HG02938 (cell line): ENCODE results near the gene GOLGA6L22.
"Not testable (repeated sequence)": the region's sequence is repeated elsewhere in the genome, so short reads cannot be mapped to it uniquely, and the experiment has no call there.

Experiments
- ATAC-seq: cut with Tn5 transposase; IDR thresholded peaks from one replicate; pipeline ENCODE4 v1.9.1; 2021; ENCODE audit warnings: mild to moderate bottlenecking, moderate library complexity; ENCODE audit not compliant: unreplicated experiment

Gene GOLGA6L22, protein sequence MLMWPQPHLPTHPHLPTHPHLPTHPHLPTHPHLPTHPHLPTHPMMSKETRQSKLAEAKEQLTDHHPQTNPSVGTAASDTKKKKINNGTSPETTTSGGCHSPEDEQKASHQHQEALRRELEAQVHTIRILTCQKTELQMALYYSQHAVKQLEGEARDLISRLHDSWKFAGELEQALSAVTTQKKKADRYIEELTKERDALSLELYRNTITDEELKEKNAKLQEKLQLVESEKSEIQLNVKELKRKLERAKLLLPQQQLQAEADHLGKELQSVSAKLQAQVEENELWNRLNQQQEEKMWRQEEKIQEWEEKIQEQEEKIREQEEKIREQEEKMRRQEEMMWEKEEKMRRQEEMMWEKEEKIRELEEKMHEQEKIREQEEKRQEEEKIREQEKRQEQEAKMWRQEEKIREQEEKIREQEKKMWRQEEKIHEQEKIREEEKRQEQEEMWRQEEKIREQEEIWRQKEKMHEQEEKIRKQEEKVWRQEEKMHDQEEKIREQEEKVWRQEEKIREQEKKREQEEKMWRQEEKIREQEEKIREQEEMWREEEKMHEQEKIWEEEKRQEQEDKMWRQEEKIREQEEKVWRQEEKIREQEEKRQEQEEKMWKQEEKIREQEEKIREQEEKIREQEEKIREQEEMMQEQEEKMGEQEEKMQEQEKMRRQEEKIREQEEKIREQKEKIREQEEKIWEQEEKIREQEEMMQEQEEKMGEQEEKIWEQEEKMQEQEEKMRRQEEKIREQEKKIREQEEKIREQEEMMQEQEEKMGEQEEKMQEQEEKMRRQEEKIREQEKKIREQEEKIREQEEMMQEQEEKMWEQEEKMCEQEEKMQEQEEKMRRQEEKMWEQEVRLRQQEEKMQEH

DNA sequence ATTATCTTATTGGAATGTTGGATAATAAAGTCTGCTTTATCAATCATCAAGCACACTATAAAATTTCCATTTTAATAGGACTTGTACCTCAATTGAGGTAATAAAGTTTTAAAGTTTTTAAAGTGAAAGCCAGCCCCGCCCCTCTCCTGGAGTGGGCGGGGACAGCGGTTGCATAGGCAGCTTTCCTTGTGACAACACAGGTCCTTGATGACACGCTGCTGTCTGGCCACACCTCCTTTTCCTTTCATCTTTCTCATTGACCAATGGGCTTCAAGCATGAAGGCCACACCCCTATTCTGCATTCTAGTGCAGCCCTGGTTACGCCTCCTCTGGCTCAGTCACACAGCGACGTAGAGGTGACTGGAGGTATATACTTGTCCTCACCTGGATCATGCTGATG lies at the start of gene GOLGA6L22:
GOLGA6L22 (plus strand) TSS at position 301 of the 400 bp plus-strand sequence; CDS start at position 392, 91 bp downstream.
- ATAC-seq = not testable (repeated sequence)

DNA sequence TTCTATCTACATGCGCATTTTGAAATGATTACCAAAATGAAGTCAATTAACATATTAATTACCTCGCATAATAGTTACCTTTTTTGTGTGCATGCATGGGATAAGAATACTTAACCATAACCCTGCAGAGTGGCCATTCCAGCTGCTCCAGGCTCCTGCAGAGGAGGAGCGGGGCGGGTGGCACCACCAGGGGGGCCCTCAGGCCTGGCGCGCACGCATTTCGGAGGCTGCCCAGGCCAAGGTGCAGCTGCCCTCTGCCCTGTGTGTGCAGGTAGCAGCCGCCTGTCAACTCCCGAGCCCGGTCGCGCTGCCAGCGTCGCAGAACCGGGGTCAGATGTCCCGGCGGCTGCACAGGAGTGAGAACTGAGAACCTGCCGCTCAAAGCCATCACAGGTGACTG lies 41.4 kb upstream of the GOLGA6L22 start:
- not testable (repeated sequence) for ATAC-seq

DNA sequence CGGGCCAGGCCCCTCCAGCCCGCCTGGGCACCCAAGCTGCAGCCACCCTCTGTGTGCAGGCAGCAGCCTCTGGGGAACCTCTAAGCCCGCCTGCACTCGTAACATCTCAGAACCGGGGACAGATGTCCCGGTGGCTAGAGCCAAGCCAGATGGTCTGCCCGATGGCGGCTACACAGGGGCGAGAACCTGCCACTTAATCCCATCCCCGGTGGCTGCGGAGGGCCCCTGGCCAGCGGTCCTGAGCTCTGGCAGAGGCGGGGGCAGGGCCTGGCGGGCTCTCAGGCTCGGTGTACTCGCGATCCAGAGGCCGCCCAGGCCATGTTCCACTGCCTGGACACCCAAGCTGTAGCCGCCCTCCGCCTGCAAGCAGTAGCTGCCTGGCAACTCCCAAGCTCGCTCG lies 40.9 kb upstream of the GOLGA6L22 start:
- not testable (repeated sequence) for ATAC-seq

DNA sequence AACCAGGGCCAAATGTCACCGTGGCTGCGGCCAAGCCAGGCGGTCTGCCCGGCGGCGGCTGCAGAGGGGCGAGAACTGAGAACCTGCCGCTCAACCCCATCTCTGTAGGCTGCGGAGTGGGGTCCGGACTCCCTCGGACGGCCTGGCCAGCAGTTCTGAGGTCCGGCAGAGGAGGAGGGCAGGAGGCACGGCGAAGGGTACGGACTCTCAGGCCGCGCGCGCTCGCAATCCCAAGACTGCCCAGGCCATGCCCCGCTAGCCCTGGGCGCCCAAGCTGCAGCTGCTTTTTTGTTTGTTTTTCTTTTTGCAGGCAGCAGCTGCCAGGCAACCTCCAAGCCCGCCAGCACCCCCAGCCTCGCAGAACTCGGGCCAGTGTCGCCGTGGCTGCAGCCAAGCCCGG lies 40.5 kb upstream of the GOLGA6L22 start:
- not testable (repeated sequence) for ATAC-seq

DNA sequence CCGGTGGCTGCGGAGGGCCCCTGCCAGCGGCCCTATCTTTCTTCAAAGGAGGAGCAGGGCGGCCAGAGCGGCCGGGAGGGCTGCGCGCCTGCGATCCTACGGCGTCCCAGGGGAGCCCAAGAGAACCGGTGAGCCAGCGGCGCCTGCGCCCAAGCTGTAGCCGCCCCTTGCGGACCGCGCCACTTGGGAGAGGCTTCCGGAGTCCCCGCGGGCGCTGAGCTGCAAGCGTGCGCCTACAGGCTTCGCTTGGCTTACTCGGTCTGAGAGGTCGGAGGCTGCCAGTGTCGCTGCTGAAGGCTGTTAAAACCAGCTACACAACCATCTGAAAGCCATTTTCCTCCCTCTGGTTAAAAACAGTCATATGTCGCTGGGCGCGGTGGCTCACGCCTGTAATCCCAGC lies 40.0 kb upstream of the GOLGA6L22 start:
- ATAC-seq = not testable (repeated sequence)

DNA sequence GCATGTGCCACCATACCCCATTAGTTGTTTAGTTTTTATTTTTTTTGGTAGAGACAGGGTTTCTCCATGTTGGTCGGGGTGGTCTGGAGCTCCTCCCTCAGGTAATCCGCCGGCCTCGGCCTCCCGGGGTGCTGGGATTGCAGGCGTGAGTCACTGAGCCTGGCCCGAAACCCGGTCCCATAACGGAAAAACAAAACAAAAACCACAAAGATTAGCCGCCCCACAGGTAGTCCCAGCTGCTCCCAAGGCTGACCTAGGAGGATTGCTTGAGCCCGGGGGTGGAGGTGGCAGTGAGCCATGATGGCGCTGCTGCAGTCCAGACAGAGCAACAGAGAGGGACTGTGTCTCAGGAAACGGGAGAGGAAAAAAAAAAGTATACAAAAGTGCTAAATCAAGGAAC lies 38.4 kb upstream of the GOLGA6L22 start:
- ATAC-seq = not testable (repeated sequence)

DNA sequence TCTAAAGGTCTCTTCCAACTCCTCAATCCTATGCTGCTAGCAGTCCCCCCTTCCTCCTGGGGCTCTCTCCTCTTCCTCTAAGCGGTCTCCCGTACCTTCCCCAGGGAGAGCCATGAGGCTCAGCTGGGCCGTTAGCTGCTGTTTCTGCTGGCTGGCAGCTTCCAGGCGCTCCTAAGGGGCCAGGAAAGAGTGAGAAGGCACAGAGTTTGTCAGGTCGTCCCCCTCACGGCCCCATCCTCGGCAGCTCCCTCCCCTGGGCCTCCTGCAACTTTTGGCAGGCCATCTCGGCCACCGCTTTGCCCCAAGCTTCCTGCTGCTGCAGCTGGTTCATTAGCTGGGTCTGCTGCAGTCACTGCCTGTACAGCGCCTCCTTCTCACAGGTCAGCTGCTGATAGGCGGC lies 29.3 kb upstream of the GOLGA6L22 start:
- ATAC-seq = not testable (repeated sequence)

DNA sequence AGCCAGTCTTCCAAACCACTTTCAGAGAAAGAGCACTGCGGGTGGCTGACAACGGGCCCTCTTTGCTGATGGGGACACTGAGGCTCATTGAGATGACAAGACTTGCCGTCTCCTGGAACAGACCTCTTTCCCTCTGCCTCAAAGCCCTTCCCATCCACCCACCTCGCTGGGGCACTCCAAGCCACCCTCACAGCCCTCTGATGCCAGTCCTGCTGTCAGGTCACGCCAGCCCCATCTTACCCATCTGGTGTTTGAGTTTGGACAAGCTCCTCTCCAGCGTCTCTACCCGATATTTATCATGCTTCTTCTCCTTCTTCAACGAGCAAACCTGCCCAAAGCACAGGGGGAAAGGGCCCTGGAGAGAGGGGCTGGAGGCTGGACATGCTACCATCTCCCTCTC lies 27.0 kb upstream of the GOLGA6L22 start:
- ATAC-seq = not testable (repeated sequence)

DNA sequence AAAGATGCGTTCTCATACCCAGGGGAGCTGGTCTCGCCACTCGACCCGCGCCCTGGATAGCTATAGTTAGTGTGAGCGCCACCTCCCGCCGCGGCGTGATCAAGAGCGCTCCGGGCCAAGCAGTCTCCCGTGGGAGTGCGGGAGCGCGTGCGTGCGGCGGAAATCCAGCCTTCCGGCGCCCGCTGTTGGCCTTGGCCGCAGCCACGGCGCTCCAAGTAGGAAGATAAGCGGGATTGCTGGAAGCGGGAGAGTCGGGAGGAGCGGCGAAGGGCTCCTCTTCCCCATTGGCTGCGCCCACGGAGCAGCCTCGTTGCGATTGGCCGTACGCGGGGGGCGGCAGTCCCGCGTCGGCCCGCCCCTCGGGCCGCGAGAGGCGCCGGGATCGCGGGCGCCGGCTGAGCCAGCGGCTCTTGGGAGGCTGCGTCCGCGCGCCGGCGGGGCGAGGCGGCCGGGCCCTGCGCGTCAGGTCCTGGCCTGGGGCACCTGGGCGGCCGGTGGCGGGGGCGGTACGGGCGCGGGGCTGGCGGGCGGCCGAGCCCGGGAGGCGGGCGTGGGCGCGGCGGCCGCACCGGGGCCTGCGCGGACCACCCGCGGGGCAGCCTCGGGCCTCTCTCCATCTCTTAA lies 35.9 kb downstream of the GOLGA6L22 start:
- not testable (repeated sequence) for ATAC-seq

DNA sequence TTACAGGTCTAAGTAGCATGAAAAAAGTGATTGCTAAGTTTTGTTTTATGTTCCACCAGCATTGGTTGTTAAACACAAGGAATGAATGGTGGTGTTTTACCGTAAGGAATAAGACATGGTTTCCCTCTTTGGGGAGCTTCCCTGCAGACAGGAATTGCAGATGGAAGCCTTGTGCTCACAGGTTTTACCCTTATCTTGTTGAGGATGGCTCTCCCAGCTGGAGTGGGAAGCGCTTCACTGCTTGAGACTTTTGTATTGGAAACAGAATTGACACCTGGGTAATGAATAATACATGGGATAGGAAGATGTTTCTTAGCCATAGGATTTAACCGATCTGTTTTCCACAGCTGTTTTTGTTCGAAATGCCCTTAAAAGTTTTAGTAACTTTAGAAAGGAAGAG lies 38.5 kb downstream of the GOLGA6L22 start:
- ATAC-seq = not testable (repeated sequence)

DNA sequence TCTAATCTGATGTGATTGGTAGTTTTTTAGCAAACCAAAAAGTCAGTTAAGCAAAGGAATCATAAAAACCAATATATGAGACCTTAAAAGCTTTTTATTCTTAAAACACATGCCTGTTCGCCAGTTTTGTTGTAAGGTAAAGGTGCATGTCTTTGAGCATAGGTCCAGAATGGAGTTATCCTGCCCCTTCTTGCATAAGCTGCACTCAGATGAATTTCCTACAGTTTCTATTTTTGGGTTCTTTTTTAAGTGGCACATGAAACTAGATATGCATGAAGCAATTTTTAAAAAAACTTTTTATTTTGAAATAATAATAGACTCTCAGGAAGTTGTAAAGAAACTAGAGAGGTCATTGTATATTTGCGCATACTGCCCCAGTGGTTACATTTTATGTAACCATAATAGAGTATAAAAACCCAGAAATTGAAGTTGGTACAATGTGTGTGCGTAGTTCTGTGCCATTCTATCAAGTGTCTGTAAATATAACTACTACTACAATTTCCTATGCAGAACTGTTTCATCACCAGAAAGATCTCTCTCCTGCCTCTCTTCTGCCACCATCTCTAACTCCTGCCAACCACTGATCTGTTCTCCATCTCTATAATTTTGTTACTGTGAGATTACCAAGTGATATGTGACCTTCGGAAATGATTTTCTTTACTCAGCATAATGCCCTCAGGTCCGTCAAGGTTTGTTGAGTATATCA lies 39.7 kb downstream of the GOLGA6L22 start:
- ATAC-seq = not testable (repeated sequence)

DNA sequence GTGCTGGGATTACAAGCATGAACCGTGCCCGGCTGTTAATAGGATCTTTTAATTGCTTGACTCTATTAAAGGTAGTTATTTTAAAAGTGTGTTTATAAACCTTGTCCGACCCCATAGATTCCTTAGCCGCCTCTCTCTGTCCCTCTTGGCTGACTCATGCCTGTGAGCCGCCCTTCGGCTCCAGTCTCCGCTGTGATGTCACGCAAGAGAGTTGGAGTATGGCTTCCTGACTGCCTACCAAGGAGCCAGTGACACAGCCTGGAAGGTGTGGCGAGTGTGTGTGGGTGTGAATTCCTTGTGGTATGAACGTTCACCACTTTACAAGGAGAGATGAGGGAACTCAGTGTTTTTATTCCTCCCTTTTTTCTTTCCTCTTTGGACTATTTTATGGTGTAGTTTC lies 43.6 kb downstream of the GOLGA6L22 start:
- ATAC-seq = not testable (repeated sequence)

DNA sequence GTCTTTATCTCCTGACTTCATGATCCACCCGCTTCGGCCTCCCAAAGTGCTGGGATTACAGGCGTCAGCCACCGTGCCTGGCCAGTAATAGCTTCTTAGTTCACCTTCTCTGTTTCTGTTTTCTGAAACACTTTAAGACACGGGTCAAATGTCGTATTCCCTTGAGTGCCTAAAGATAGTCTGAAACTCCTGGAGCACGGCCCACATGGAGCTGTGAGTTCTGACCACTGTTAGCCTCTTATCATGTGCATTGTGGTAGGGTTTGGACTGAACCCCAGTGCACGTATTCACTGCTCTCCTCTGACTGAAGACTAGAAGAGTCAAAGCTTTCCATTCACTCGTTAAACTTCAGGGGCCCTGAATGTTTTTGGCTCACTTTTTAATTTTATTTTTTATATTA lies 48.3 kb downstream of the GOLGA6L22 start:
- ATAC-seq = not testable (repeated sequence)

DNA sequence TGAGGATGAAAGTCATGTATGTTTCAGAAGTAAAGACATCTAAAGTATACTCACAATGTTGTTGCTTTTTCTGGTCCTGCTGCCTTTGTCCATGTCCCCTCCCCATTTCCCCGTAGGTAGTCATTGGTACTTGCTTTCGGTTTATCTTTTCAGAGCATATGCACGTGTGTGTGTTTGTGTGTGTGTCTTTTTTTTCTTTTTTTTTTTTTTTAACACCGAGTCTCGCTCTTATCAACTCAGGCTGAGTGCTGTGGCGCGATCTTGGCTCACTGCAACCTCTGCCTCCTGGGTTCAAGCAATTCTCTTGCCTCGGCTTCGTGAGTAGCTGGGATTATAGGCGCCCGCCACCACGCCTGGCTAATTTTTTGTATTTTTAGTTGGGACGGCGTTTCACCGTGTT lies 57.4 kb downstream of the GOLGA6L22 start:
- ATAC-seq = not testable (repeated sequence)
